Left lung (tissue), 10 donors: ENCODE measurements around the gene LRRK1. TPM values are rescaled to one million over a fixed set of nuclear protein-coding genes. Genes with fewer than 3 reads are reported as not detected.

ENCODE experiments used
- ATAC-seq: fragments of 200-7000 bp; cut with Tn5 transposase; one replicate; pipeline ENCODE4 v1.9.1; 2020; ENCODE audit warnings: moderate library complexity
- DNase-seq, 4 donors: peaks; one replicate each; pipeline ENCODE4 v3.0.0-alpha.2; 2013 to 2020
- H3K27ac ChIP-seq, 2 donors: fragments of 200-600 bp; sonication (generic) in 1 of 2; one replicate each; pipeline versions ENCODE4 v1.5.0 to v1.8.0; 2020 to 2021
- H3K27me3 ChIP-seq, 2 donors: fragments of 200-600 bp; sonication (generic) in 1 of 2; one replicate each; pipeline versions ENCODE4 v1.5.0 to v1.8.0; 2020 to 2021
- H3K36me3 ChIP-seq, 2 donors: fragments of 200-600 bp; sonication (generic) in 1 of 2; one replicate each; pipeline versions ENCODE4 v1.5.0 to v1.8.0; 2020 to 2021
- H3K4me1 ChIP-seq, 2 donors: fragments of 200-600 bp; one replicate each; pipeline ENCODE4 v1.8.0; 2021
- H3K4me3 ChIP-seq, 2 donors: fragments of 200-600 bp; sonication (generic) in 1 of 2; one replicate each; pipeline versions ENCODE4 v1.5.0 to v1.8.0; 2020 to 2021; ENCODE audit warnings: mild to moderate bottlenecking in 1 of 2
- H3K9me3 ChIP-seq, 2 donors: fragments of 200-600 bp; sonication (generic) in 1 of 2; one replicate each; pipeline versions ENCODE4 v1.5.0 to v1.8.0; 2020 to 2021
- CTCF ChIP-seq, 2 donors: fragments of 200-600 bp; sonication (generic) in 1 of 2; IDR thresholded peaks; one replicate each; pipeline versions ENCODE4 v1.5.0 to v1.8.0; 2021; ENCODE audit warnings: antibody characterized with exemption in 2 of 2
- intact Hi-C, 2 donors: fragments of 100-400 bp; cut with DNase I; formaldehyde crosslinking; loops; one replicate each; pipeline versions ENCODE4 v1.11.2 to v1.14.2; 2022
- polyA plus RNA-seq, 6 donors: library from polyadenylated mRNA; unstranded; fragments of 120-200 nt; gene quantifications; one replicate each; pipeline ENCODE4 v1.2.1, GENCODE V29; 2013; ENCODE audit not compliant: insufficient read length in 6 of 6
- total RNA-seq, 2 donors: library from RNA; stranded (reverse); fragmentation: NEBNext Ultra II Directional; extraction: Animal tissue kit (Norgen Biotek cat#: 25700); gene quantifications; one replicate each; pipeline ENCODE4 v1.2.1, GENCODE V29; 2021
- donor health status: DM: no; HTN: yes; CAD: no.
- donor health status: DM: no; HTN: no; CAD: no.

The LRRK1 gene
- total and polyA plus RNA-seq, 8 donors: 1.9 to 24.2 (median 3.0) TPM

DNA sequence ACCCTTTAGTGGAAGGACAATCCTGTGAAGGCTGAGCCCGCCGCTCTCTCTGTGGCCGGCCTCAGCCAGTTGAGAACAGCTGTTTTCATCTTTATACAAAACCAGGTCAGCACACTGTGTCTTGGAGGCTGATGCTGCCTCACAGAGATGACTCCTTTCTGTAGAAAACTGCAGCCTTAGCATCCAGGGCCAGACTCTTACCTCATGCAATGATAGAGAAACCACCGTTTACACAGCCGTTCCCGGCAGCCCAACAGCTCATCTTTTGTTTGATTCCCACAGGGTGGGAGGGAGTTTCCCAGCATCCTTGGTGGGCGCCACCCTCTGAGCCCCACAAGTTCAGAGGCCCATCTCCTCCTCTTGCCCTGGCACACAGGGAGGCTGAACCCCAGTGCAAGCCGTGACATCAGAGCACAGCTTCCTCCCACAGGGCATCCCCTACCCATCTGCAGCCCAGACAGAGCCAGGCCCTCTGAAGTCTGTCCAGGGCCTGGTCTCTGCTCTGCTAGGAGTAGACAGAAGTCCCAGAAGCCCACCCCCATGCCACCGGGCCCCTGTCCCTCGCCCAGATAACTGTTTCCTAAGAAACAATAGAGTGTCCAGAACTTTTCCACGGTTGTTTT, 105.0 kb downstream of the LRRK1 start:
- peaks cover 0 to 68% of the 10 kb centered on the region in 2 donors for H3K36me3 ChIP-seq
- no peak for TF ChIP-seq CTCF (IDR thresholded peaks at IDR 0.05)
- intact Hi-C loops: loop anchor here in 1 of 2 donors (10.0 kb wide), 1 partner anchor 61 kb away; no protein-coding TSS in a partner anchor
- peaks cover 0 to 25% of the 10 kb centered on the region in 2 donors for H3K4me1 ChIP-seq
- peak in 3 of 4 donors; percentile 45 to 79 (median 57) for DNase-seq
- H3K27ac ChIP-seq: peak overlapping the region; percentile 37 to 80
- H3K9me3 ChIP-seq: no peaks in the 10 kb centered on the region
- H3K4me3 ChIP-seq: no peak overlapping the region
- ATAC-seq: peak; percentile 80
- no peaks in the 10 kb centered on the region for H3K27me3 ChIP-seq

- intact Hi-C loops: loop anchor here in 1 of 2 donors (10.0 kb wide), 1 partner anchor 60 kb away; no protein-coding TSS in a partner anchor
- ATAC-seq (no peak), DNase-seq (peak in 1 of 4 donors; percentile 33)
- no peaks in the 10 kb centered on the region for H3K27me3 ChIP-seq
- H3K27ac ChIP-seq: peak overlapping the region; percentile 37 to 80
- peaks cover 0 to 76% of the 10 kb centered on the region in 2 donors for H3K36me3 ChIP-seq
- peaks cover 0 to 25% of the 10 kb centered on the region in 2 donors for H3K4me1 ChIP-seq
- TF ChIP-seq CTCF (IDR thresholded peaks at IDR 0.05): no peak
- H3K9me3 ChIP-seq: no peaks in the 10 kb centered on the region
- no peak overlapping the region for H3K4me3 ChIP-seq
Observed at GRCh38 chr15:101024706-101025500, 105.7 kb downstream of the LRRK1 start.

DNA sequence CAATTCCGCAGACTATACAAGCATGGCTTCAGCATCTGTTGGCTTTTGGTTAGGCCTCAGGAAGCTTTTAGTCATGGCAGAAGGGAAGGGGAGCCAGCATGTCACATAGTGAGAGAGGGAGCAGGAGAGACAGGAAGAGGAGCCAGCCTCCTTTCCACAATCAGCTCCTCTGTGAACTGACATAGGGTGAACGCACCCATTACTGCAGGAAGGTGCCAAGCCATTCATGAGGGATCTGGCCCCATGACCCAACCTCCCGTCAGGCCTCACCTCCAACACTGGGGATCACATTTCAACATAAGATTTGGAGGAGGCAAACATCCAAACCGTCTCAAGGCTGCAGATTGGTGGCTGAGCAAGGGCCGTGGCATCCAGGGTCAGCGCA, 106.3 kb downstream of the LRRK1 start:
- peaks cover 0 to 25% of the 10 kb centered on the region in 2 donors for H3K4me1 ChIP-seq
- peaks cover 0 to 82% of the 10 kb centered on the region in 2 donors for H3K36me3 ChIP-seq
- TF ChIP-seq CTCF (IDR thresholded peaks at IDR 0.05): no peak
- no peaks in the 10 kb centered on the region for H3K9me3 ChIP-seq
- no peaks in the 10 kb centered on the region for H3K27me3 ChIP-seq
- DNase-seq (no peak), ATAC-seq (no peak)
- no peak overlapping the region for H3K4me3 ChIP-seq
- intact Hi-C loops: loop anchor here in 1 of 2 donors (10.0 kb wide), 1 partner anchor 59 kb away; no protein-coding TSS in a partner anchor
- H3K27ac ChIP-seq: no peak overlapping the region

DNA sequence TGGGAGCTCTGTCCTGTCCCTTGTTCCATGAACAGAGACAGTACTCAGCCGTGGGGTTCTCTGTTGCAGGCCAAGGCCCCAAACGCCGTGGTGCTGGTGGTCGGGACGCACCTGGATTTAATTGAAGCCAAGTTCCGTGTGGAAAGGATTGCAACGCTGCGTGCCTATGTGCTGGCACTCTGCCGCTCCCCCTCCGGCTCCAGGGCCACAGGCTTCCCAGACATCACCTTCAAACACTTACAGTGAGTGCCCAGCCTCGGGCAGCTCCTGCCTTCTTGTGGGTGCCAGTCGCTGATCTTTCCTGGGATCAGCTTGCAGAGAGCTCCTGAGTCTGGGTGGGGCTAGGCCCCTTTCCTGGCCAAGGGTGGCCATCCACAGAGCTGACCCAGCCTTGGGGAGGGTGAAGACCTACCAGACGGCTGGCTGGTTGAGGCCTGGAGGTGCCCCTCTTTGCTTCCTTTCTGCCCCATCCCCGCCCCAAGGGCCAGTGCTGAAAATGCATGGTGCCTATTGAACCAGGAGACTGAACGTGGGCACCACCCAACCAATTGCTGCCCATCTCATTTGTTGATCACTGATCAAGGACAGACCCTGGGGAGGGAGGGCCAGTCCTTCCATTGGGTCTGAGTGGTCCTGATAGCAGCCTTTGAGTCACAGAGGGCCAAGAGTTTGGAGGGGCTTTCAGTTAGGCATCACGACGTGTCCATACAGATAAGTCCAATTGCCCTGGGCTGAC, 106.9 kb downstream of the LRRK1 start:
- no peaks in the 10 kb centered on the region for H3K27me3 ChIP-seq
- H3K36me3 ChIP-seq: peaks cover 0 to 80% of the 10 kb centered on the region in 2 donors
- no peak for TF ChIP-seq CTCF (IDR thresholded peaks at IDR 0.05)
- ATAC-seq (no peak), DNase-seq (peak in 1 of 4 donors; percentile 24)
- no peaks in the 10 kb centered on the region for H3K9me3 ChIP-seq
- no peak overlapping the region for H3K4me3 ChIP-seq
- peak overlapping the region in 1 of 2 donors; percentile 13 for H3K27ac ChIP-seq
- H3K4me1 ChIP-seq: peaks cover 0 to 25% of the 10 kb centered on the region in 2 donors
- intact Hi-C loops: loop anchor here in 1 of 2 donors (10.0 kb wide), 1 partner anchor 59 kb away; no protein-coding TSS in a partner anchor
